NCI-H2171 treated with DMSO at 0.1 percent for 48 hours (cell line): ENCODE measurements around the gene MRE11.
"Not testable (repeated sequence)": the region's sequence is repeated elsewhere in the genome, so short reads cannot be mapped to it uniquely, and the experiment has no call there.

Experiments
- DNase-seq: peaks from one replicate; lab custom pipeline; 2025; lab: John Stamatoyannopoulos, UW

MRE11 gene

DNA sequence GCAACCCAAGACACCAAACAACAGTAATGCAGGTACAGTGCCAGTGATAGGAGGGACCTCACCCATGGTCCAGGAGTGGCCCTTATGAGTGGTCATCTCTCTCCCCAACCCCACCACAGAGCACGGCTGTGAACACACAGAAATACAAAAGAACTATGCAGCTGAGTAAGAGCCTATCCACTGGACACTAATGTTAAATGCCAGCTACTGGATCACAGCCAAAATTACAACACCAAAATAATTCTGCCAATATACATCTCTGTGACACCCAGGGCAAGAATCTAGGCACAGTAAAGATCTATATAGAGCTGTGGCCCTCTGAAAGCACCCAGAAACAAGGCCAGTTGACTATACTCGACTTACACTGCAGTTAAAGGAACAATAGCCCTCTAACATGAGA, 69.6 kb downstream of the MRE11 start:
- DNase-seq, result no peak

DNA sequence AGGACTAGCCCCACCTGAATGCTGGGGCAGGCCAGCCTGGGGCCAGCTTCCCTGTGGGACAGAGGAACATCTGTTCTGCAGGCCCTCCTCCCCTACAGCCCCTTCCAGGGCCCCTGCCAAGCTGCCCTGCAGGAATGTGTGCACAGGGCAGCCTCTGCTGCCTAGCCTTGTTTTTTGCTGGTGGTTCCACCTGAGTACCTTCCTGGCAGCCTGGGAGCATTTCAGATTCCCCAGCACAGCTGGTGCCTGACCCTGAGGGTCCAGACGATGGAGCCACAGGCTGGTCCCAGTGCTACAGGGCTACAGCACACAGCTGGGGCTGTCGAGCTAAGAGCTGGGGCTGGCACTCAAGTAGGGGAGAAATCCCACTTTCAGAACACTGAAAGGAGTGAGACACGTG, 70.1 kb downstream of the MRE11 start:
- DNase-seq, result no peak

DNA sequence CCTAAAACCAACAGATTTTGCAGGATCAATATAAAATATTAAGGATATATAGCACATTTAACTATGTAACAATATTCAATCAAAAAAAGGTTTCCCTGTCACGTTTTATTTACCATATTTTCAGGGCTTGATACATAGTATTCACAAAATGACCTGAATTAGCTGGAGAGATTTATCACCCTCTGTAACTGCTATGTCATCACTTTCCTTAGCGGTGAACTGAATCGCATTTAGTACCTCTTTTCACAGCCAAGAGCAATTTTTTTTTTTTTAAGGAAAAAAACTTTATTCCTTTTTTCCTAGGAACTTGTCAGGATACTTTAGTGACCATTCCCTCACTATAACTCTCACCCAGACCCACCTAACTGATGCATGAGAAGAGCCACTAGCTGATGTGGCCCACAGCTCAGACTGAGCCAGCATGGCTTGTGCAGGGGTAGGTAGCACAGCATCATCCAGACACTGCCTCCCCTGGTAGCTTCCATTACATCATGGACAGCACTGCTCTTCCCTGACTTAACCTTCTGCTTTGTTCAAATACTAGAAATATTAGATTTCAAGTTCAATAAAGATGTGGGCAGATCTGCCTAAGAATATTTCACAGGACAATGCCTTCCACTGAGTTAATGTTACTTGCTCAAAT, 75.4 kb downstream of the MRE11 start:
- DNase-seq, result no peak

DNA sequence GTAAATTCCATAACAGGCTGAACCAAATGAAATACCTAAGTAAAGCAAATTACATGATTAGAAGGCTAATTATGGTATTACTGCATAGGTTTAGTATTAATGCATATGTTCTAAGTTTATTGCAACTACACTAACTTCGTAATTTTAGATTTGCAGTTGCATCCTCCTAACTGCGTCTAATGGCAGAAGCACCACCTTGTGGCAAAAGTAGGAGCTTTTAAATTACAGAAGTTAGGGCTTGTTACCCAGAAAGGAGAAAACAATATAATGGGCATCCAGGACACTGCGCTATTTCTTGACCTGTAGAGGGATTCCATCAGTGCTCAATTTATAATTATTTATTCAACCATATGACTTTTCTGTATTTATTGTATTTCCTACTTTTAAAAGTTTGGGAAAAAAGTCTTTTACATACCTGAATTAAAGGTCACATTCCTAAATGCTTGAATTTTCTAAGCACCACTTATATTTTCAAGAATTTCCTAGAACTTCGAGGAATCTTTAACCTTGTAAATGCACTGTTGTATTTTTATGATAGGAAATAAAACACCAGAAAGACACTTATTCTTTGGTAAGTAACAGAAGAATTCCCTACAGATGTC, 76.2 kb downstream of the MRE11 start:
- DNase-seq, result peak; percentile 6

DNA sequence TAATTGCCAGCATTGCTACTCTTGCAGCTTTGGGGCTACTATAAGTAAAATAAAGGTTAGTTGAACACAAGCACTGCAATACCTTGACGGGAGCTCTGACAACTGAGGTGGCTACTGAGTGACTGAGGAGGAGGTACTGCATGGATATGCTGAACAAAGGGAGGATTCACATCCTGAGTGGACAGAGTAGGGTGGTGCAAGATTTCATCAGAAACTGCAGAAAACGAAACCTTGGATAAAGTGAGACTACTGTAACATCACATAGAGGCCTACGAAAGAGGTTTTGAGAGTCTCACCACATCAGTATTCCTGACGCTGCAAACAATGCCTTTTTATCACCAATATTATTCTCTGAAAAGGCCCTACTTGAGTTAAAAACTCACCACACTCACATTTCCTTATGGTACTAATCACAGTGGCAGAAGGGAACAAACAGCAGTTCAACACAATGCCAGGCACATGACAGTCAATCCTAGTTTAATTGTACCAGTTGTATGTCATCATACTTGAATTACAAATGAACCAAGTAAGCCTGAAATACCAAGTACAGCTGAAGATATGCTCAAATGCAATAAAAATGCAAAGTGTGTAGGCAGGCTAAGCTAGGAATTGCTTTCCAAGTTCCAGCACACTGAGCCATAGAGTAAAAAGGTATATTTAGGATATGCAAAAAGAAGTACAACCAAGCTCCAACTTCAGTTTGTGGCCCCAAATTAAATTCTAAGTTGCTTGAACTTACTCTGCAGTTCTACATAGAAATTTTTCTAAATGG, 88.4 kb downstream of the MRE11 start:
- no peak for DNase-seq

DNA sequence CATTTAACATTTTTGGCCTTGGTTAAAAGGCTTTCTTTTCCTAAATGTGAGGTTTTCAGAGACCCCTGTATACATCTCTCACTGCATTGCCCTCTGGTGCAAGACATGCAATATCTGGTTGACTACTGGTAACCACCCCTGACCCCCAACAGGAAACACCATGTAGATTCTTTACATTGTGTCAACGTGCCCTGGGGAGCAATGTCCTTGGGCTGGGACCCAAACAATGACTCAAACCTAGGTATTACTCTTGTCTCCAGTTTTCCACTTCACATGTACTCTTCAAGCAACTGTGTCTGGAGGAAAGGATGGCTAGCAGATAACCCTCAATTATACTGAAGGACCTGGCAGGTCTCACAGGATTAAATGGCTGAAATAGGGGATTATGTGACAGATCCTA, 91.3 kb downstream of the MRE11 start:
- no peak for DNase-seq

DNA sequence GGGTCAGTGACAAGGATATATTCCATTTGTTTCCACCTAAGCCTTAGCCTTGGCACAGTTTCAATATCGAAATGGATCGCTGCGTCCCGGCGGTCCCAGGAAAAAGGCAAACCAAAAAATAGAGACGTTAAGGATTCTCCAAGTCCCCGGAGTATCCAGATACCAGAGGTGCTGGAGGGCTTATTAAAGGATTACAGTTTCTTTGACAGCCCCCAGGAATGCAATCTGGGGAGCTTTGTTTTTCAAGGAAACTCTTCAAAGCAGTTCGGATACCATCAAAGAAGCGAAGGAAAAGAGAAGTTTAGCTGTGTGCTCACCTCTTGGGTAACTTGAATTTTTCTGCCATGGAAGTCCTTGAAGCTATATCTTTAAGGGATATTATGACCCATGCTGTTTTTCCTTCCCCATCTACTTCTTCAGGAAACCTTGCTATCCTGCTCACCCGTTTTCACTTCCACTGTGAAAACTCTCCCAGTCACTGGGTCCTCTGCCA, 91.8 kb downstream of the MRE11 start:
- DNase-seq, result no peak

DNA sequence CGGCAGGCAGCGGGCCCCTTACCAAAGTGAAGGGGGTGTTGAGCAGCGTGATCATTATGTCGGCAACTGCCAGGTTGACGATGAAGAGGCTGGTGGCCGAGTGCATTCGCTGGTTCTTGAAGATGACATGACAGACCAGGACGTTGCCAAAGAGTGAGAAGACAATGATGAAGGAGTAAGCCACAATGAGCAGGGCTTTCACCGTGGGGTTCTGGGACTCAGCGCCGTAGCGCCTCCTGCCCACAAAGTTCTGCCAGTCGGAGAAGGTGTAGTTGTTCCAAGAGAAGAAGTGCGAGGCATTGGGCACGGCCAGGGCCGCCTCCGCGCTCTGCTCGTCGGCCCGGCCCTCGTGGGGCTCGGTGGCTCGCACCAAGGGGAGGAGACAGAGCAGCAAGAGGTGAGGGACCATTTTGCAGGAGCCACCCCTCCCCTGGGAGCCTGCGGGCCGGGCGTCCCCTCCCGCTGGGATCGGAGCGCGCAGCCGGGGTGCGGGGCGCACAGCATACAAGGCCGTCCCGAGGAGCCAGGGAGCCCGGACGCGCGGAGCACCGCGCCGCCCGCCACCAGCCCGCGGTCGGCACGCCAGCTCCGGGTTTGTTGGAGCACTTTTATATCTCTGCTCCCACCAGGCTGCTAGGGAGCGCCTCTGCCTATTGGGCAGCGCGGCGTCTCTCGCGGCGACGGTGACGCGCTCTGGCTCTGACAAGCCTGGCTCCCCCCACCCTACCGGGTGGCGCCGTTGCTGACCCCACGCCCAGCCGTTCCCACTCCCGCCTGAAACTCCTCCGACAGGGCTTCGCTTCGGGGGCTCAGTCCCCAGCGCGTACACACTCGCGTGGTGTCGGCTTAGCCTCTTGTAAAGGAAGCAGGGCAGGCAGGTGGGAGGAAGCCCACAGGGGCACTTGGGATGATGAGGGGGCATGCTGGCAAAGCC, 92.5 kb downstream of the MRE11 start, which contains the start of gene GPR83:
Gene GPR83 (minus strand): TSS at position 581 of the 934 bp plus-strand sequence. CDS start 172 bp downstream, at position 409.
- DNase-seq, result peak; percentile 27

DNA sequence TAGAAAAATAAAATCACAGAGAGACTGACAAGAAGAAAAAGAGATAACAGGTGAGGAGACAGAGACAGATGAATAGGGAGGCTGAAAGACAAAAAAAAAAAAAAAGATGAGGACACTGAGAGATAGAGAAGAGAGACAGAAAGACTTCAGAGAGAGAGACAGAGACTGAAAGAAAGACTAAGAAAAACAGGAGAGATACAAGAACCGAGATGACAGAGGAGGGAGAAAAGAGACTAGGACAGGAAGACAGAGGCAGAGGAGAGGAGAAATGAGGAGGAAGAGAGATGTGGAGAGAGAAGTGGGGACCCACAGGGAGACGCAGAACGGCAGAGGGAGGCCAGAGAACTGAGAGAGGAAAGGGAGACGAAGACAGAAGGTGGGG, 93.2 kb downstream of the MRE11 start:
- no peak for DNase-seq

DNA sequence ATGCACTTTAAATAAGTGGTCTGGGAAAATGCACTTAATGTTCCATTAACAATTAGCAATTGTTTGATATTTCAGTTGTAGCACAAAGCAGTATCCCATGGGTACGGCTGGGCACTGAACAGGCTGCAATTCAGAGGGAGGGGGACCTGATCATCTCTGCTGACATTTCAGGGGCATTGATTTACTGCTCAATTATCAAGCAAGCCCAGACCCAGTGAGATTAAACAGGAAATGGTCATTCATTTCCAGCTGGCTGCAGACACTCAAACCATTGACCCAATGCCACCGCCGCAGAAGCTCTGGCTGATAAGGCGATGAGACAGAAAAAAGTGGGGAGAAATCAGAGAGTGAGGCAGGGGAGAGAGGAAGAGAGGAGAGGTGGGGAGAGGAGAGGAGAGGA, 93.6 kb downstream of the MRE11 start:
- DNase-seq, result no peak

DNA sequence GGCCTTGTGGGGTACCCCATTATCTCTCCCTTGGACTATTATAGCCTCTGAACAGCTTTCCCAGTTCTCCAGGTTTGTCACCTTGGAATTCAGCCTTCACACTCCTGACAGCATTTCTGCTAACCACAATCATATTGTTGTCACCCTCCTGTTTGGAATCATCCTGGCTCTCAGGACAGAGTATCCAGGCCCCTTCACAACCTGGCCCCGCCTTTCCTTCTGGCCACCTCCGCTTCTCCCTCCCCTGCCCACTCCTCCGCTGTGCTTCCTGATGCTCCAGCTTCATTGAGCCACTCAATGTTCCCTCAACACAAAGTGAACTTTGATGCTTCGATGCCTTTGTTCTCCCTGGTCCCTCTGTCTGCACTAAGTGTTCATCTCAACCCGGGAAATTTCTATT, 95.5 kb downstream of the MRE11 start:
- DNase-seq, result no peak

DNA sequence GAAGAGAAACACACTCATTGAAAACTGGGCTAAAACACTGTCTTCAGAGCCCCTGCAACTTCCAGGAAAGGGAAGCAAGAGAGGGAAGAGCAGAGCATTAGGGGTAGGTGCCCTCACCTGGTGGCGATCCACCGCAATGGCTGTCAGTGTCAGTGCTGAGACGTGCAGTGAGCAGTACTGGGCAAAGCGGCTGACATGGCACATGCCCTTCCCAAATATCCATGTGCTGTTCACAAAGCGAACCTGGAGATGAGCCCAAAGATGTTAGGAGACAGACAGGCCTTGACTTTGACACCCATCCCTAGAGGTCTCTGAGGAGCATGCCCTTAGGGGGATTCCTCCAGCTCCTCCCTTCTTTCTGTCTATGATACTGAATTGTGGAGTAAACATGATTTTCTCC, 97.4 kb downstream of the MRE11 start:
- DNase-seq, result no peak

DNA sequence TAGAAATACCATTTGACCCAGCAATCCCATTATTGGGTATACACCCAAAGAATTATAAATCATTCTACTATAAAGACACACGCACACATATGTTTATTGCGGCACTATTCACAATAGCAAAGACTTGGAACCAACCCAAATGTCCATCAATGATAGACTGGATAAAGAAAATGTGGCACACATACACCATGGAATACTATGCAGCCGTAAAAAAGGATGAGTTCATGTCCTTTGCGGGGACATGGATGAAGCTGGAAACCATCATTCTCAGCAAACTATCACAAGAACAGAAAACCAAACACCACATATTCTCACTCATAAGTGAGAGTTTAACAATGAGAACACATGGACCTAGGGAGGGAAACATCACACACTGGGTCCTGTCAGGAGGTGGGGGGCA, 101.7 kb downstream of the MRE11 start:
- DNase-seq, result not testable (repeated sequence)

DNA sequence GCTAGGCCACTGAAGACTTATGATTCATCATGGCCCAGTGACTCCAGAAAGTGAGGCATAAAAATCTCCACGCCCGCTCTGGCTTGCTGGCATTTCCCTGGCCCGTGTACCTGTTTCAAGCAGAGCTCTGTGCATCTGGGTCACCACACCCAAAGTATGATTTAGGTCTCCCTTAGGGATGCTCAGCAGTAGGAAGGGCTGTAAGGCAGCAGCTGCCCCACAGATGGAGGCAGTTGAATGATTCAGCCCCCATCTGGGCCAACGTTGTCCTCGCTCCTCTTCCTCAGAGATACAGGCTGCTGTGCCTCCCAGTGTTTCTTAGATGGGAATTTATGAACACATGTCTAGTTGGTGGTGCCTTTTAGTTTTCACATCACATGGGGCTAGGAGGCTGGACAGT, 114.0 kb downstream of the MRE11 start:
- peak; percentile 51 for DNase-seq

DNA sequence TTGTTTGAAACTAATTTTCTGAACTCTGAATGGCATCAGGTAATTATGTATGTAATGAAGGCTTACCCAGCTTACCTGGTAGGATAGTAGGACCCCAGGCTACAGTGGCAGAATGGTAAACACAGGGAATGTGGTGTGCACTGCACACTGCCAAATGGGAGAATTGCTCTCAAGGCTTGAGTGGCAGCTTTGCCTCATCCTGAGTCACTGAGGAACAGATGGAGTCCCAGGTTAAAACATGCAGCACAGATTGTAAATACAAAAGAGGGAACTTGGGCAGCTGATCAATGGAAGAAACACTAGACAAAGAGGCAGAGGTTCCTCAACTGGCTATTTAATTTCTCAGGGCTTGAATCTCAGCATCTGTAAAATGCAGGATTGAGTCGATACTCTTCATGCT, 116.8 kb downstream of the MRE11 start:
- peak; percentile 87 for DNase-seq

DNA sequence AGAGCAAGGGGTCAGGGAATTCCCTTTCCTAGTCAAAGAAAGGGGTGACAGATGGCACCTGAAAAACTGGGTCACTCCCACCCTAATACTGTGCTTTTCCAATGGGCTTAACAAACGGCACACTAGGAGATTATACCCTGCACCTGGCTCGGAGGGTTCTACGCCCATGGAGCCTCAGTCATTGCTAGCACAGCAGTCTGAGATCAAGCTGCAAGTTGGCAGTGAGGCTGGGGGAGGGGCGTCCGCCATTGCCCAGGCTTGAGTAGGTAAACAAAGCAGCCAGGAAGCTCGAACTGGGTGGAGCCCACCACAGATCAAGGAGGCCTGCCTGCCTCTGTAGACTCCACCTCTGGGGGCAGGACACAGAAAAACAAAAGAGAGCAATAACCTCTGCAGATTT, 123.1 kb downstream of the MRE11 start:
- DNase-seq, result peak; percentile 37
